Measurements from ENCODE around the gene HAND2.

- no peak for TF ChIP-seq POLR2AphosphoS5 (IDR thresholded peaks at IDR 0.05; ENCODE audit: insufficient read depth in 1 of 2, low read depth in 1 of 2)
- no peak for TF ChIP-seq CTCF (IDR thresholded peaks at IDR 0.05)
Measured at GRCh38 chr4:173519111-173520101, 10.6 kb downstream of the HAND2 start.

All from vagina (tissue), 2 donors.